Measurements from ENCODE around the gene PCBP3. TPM values are rescaled to one million over a fixed set of nuclear protein-coding genes. Genes with fewer than 3 reads are reported as not detected.
A peak's percentile ranks its signal among the peaks of the same experiment; 100 is the strongest.

PCBP3 gene
- total RNA-seq, 4 donors from 2014 or later: 0.99 to 7.0 (median 2.5) TPM; not detected in 1

GRCh38 chr21:45970674-45971615, 327.4 kb downstream of the PCBP3 start:
- intact Hi-C loops (cut with DNase I; ENCODE audit: low total_unique reads): loop anchor here (10.0 kb wide), 1 partner anchor 124 kb away; the partner anchor contains the start of gene COL6A2
- H3K4me3 ChIP-seq (ENCODE audit: low read depth, poor library complexity, severe bottlenecking): no peak overlapping the region
- DNase-seq (ENCODE audit: low spot score in 2 of 2): peak in 1 of 2 donors; percentile 94
- 38 to 41% methylated on average over 16 to 25 of the region's 25 CpGs for WGBS, 2 donors
- no peak for TF ChIP-seq POLR2A (IDR thresholded peaks at IDR 0.05)
- TF ChIP-seq CTCF (IDR thresholded peaks at IDR 0.05): peak in 1 of 3 donors; percentile 28

GRCh38 chr21:45971616-45972352, 328.3 kb downstream of the PCBP3 start:
- H3K4me3 ChIP-seq (ENCODE audit: low read depth, poor library complexity, severe bottlenecking): no peak overlapping the region
- intact Hi-C loops (cut with DNase I; ENCODE audit: low total_unique reads): loop anchor here (10.0 kb wide), 1 partner anchor 123 kb away; the partner anchor contains the start of gene COL6A2
- DNase-seq (ENCODE audit: low spot score in 2 of 2): peak; percentile 72 to 95
- no peak for TF ChIP-seq CTCF (IDR thresholded peaks at IDR 0.05)
- 50 to 55% methylated on average over 19 to 20 of the region's 20 CpGs for WGBS, 2 donors

GRCh38 chr21:45972353-45972715, 328.8 kb downstream of the PCBP3 start:
- no peak for TF ChIP-seq CTCF (IDR thresholded peaks at IDR 0.05)
- TF ChIP-seq POLR2A (IDR thresholded peaks at IDR 0.05): no peak
- intact Hi-C loops (cut with DNase I; ENCODE audit: low total_unique reads): loop anchor here (10.0 kb wide), 1 partner anchor 122 kb away; the partner anchor contains the start of gene COL6A2
- 41 to 50% methylated on average over 12 to 19 of the region's 19 CpGs for WGBS, 2 donors
- DNase-seq (ENCODE audit: low spot score in 2 of 2): peak in 1 of 2 donors; percentile 92
- no peak overlapping the region for H3K4me3 ChIP-seq (ENCODE audit: low read depth, poor library complexity, severe bottlenecking)

- TF ChIP-seq POLR2A (IDR thresholded peaks at IDR 0.05) (no peak), CTCF (IDR thresholded peaks at IDR 0.05) (no peak)
- intact Hi-C loops (cut with DNase I; ENCODE audit: low total_unique reads): loop anchor here (10.0 kb wide), 1 partner anchor 122 kb away; the partner anchor contains the start of gene COL6A2
- 4 to 17% methylated on average over 6 to 33 of the region's 58 CpGs for WGBS, 2 donors
- H3K4me3 ChIP-seq (ENCODE audit: low read depth, poor library complexity, severe bottlenecking): no peak overlapping the region
- peak; percentile 53 to 93 for DNase-seq (ENCODE audit: low spot score in 2 of 2)
These were observed 329.4 kb downstream of the PCBP3 start for GRCh38 chr21:45972716-45973474.

- DNase-seq (ENCODE audit: low spot score in 2 of 2): peak; percentile 69 to 96
- intact Hi-C loops (cut with DNase I; ENCODE audit: low total_unique reads): loop anchor here (10.0 kb wide), 1 partner anchor 121 kb away; the partner anchor contains the start of gene COL6A2
- H3K4me3 ChIP-seq (ENCODE audit: low read depth, poor library complexity, severe bottlenecking): peak overlapping the region; percentile 22
- WGBS, 2 donors: 1% methylated on average over 20 to 31 of the region's 38 CpGs
- TF ChIP-seq CTCF (IDR thresholded peaks at IDR 0.05) (no peak), POLR2A (IDR thresholded peaks at IDR 0.05) (no peak)
These were observed 330.0 kb downstream of the PCBP3 start for GRCh38 chr21:45973475-45974072.

Data from lower leg skin (tissue), 4 donors.